NCI-H774 (cell line): Measurements from ENCODE around the gene USP16.
"Not testable (repeated sequence)": the region's sequence is repeated elsewhere in the genome, so short reads cannot be mapped to it uniquely, and the experiment has no call there.

Experiments used
- DNase-seq: peaks from one replicate; lab custom pipeline; 2025; lab: John Stamatoyannopoulos, UW

USP16 gene

GRCh38 chr21:29024474-29025327 is at the start of gene USP16:
Gene USP16, plus strand, starts transcription at chr21:29024668. Its CDS starts 3,246 bp downstream, at chr21:29027914.
- DNase-seq = peak; percentile 95

GRCh38 chr21:28975397-28975796 is 49.1 kb upstream of the USP16 start:
- DNase-seq = no peak

- no peak for DNase-seq
Measured at GRCh38 chr21:28979092-28979491, 45.4 kb upstream of the USP16 start.

- no peak for DNase-seq
Measured at GRCh38 chr21:28982637-28983036, 41.8 kb upstream of the USP16 start.

GRCh38 chr21:28986677-28987076 is 37.8 kb upstream of the USP16 start:
- DNase-seq = no peak

- DNase-seq = not testable (repeated sequence)
Measured at GRCh38 chr21:28988146-28988545, 36.3 kb upstream of the USP16 start.

GRCh38 chr21:28991861-28992525 is 32.5 kb upstream of the USP16 start:
- no peak for DNase-seq

- peak; percentile 97 for DNase-seq
Measured at GRCh38 chr21:28992526-28993292, 31.8 kb upstream of the USP16 start, which contains the start of gene LTN1. Gene LTN1, minus strand, starts transcription at chr21:28992877. Its CDS starts 72 bp downstream, at chr21:28992805.

- no peak for DNase-seq
Measured at GRCh38 chr21:28993293-28993629, 31.2 kb upstream of the USP16 start.

GRCh38 chr21:29002442-29003144 is 21.9 kb upstream of the USP16 start:
- peak; percentile 91 for DNase-seq

- DNase-seq = no peak
Measured at GRCh38 chr21:29005696-29006095, 18.8 kb upstream of the USP16 start.

GRCh38 chr21:29007135-29007534 is 17.3 kb upstream of the USP16 start:
- no peak for DNase-seq

- DNase-seq = no peak
Measured at GRCh38 chr21:29007810-29008209, 16.7 kb upstream of the USP16 start.

GRCh38 chr21:29008367-29008766 is 16.1 kb upstream of the USP16 start:
- DNase-seq = no peak

- DNase-seq = not testable (repeated sequence)
Measured at GRCh38 chr21:29011236-29011635, 13.2 kb upstream of the USP16 start.

- no peak for DNase-seq
Measured at GRCh38 chr21:29017639-29018237, 6.7 kb upstream of the USP16 start.

- DNase-seq = no peak
Measured at GRCh38 chr21:29018540-29018939, 5.9 kb upstream of the USP16 start.

GRCh38 chr21:29022166-29022565 is 2.3 kb upstream of the USP16 start:
- DNase-seq = no peak

GRCh38 chr21:29025328-29025713 is 853 bp downstream of the USP16 start:
- DNase-seq = no peak

- no peak for DNase-seq
Measured at GRCh38 chr21:29029524-29029923, 5.1 kb downstream of the USP16 start.

GRCh38 chr21:29030909-29031308 is 6.4 kb downstream of the USP16 start:
- DNase-seq = no peak

GRCh38 chr21:29033301-29033700 is 8.8 kb downstream of the USP16 start:
- no peak for DNase-seq
